Liver (tissue), 9 donors: Measurements from ENCODE around the gene SH2D2A. TPM values are rescaled to one million over a fixed set of nuclear protein-coding genes. Genes with fewer than 3 reads are reported as not detected.

Source experiments
- DNase-seq: peaks from one replicate; pipeline ENCODE4 v3.0.0-alpha.2; 2017; ENCODE audit warnings: low spot score
- H3K27ac ChIP-seq, 2 donors: one replicate each; pipeline ENCODE4 v1.7.0; 2013; ENCODE audit warnings: inconsistent platforms in 2 of 2, low read length in 2 of 2, control low read depth in 1 of 2, low read depth in 1 of 2, mild to moderate bottlenecking in 1 of 2
- H3K27me3 ChIP-seq, 4 donors: one replicate each; pipeline versions ENCODE4 v1.6.1 to v1.7.0; 2013; ENCODE audit warnings: low read length in 3 of 4, inconsistent platforms in 1 of 4, mild to moderate bottlenecking in 1 of 4, moderate library complexity in 1 of 4; ENCODE audit not compliant: control insufficient read depth in 4 of 4, insufficient read depth in 4 of 4
- H3K36me3 ChIP-seq, 4 donors: one replicate each; pipeline versions ENCODE4 v1.6.1 to v1.7.0; 2013; ENCODE audit warnings: low read length in 3 of 4, mild to moderate bottlenecking in 3 of 4, low read depth in 1 of 4, moderate library complexity in 1 of 4; ENCODE audit not compliant: control insufficient read depth in 4 of 4, insufficient read depth in 3 of 4
- H3K4me1 ChIP-seq, 4 donors: one replicate each; pipeline versions ENCODE4 v1.6.1 to v1.7.0; 2013; ENCODE audit warnings: low read length in 3 of 4, mild to moderate bottlenecking in 3 of 4, moderate library complexity in 1 of 4; ENCODE audit not compliant: control insufficient read depth in 4 of 4, insufficient read depth in 4 of 4
- H3K4me3 ChIP-seq, 3 donors: one replicate each; pipeline versions ENCODE4 v1.6.1 to v1.7.0; 2013; ENCODE audit warnings: low read length in 3 of 3, control low read depth in 1 of 3, low read depth in 1 of 3, mild to moderate bottlenecking in 1 of 3
- H3K9ac ChIP-seq, 2 donors: one replicate each; pipeline ENCODE4 v1.7.0; 2013; ENCODE audit warnings: low read length in 2 of 2, mild to moderate bottlenecking in 2 of 2, moderate library complexity in 2 of 2, control low read depth in 1 of 2, low read depth in 1 of 2
- H3K9me3 ChIP-seq, 4 donors: one replicate each; pipeline versions ENCODE4 v1.6.1 to v1.7.0; 2013; ENCODE audit warnings: low read length in 3 of 4; ENCODE audit not compliant: control insufficient read depth in 4 of 4
- EGR1 ChIP-seq, 2 donors: IDR thresholded peaks; 2 replicates each; pipeline ENCODE4 v1.6.1; 2016 to 2018; ENCODE audit warnings: antibody characterized with exemption in 2 of 2, low read depth in 2 of 2
- FOXA1 ChIP-seq: IDR thresholded peaks from 2 replicates; pipeline ENCODE4 v1.6.1; 2016; ENCODE audit warnings: antibody characterized with exemption
- FOXA2 ChIP-seq: IDR thresholded peaks from 2 replicates; pipeline ENCODE4 v1.6.1; 2016; ENCODE audit warnings: antibody characterized with exemption
- GABPA ChIP-seq, 2 donors: IDR thresholded peaks in 1 of 2; conservative IDR thresholded peaks in 1 of 2; 2 replicates each; pipeline ENCODE4 v1.6.1; 2016; ENCODE audit warnings: antibody characterized with exemption in 2 of 2, mild to moderate bottlenecking in 1 of 2, moderate library complexity in 1 of 2
- HNF4A ChIP-seq, 2 donors: conservative IDR thresholded peaks; 2 replicates each; pipeline ENCODE4 v1.6.1; 2016; ENCODE audit warnings: antibody characterized with exemption in 2 of 2, mild to moderate bottlenecking in 2 of 2
- HNF4G ChIP-seq: IDR thresholded peaks from 2 replicates; pipeline ENCODE4 v1.6.1; 2016; ENCODE audit warnings: antibody characterized with exemption
- JUND ChIP-seq, 2 donors: IDR thresholded peaks; 2 replicates each; pipeline ENCODE4 v1.6.1; 2016; ENCODE audit warnings: antibody characterized with exemption in 2 of 2
- NR2F2 ChIP-seq: IDR thresholded peaks from 2 replicates; pipeline ENCODE4 v1.6.1; 2016; ENCODE audit warnings: antibody characterized with exemption
- RAD21 ChIP-seq, 2 donors: IDR thresholded peaks; 2 replicates each; pipeline ENCODE4 v1.6.1; 2016; ENCODE audit warnings: antibody characterized with exemption in 2 of 2, mild to moderate bottlenecking in 2 of 2
- RXRA ChIP-seq, 2 donors: IDR thresholded peaks; 2 replicates each; pipeline ENCODE4 v1.6.1; 2017 to 2018; ENCODE audit warnings: antibody characterized with exemption in 2 of 2, mild to moderate bottlenecking in 1 of 2
- SP1 ChIP-seq: IDR thresholded peaks from 2 replicates; pipeline ENCODE4 v1.6.1; 2018; ENCODE audit warnings: antibody characterized with exemption, mild to moderate bottlenecking
- TAF1 ChIP-seq: conservative IDR thresholded peaks from 2 replicates; pipeline ENCODE4 v1.6.1; 2016; ENCODE audit warnings: antibody characterized with exemption, mild to moderate bottlenecking
- YY1 ChIP-seq: IDR thresholded peaks from 2 replicates; pipeline ENCODE4 v1.6.1; 2016; ENCODE audit warnings: antibody characterized with exemption, mild to moderate bottlenecking
- WGBS: extraction: QIAGEN DNeasy Blood & Tissue Kit; methylation state at CpG from one replicate; pipeline ENCODE4 v1.1.7; 2013; 5-methylcytosine and 5-hydroxymethylcytosine counted together
- polyA plus RNA-seq, 2 donors: library from polyadenylated mRNA; stranded (reverse) in 1 of 2; unstranded in 1 of 2; fragments of 200-250 nt in 1 of 2; fragments of >200 nt in 1 of 2; fragmentation: Nextera tagmentation in 1 of 2; extraction: Ambion mirVana in 1 of 2; gene quantifications; one replicate each; pipeline versions ENCODE4 v1.2.1 to v1.2.3, GENCODE V29; 2013 to 2015
- total RNA-seq, 2 donors: library from RNA; depleted of rRNA; stranded (reverse); fragments of >200 nt; gene quantifications; one replicate each; pipeline ENCODE4 v1.2.3, GENCODE V29; 2014
- TF ChIP-seq, protein P1 (sequence below): IDR thresholded peaks from 2 replicates; pipeline ENCODE4 v1.6.1; 2016; ENCODE audit warnings: antibody characterized with exemption
- TF ChIP-seq, protein P2 (sequence below): IDR thresholded peaks from 2 replicates; pipeline ENCODE4 v1.6.1; 2016; ENCODE audit warnings: antibody characterized with exemption
- TF ChIP-seq, protein P3 (sequence below): IDR thresholded peaks from 2 replicates; pipeline ENCODE4 v1.6.1; 2016; ENCODE audit warnings: antibody characterized with exemption
- TF ChIP-seq, protein P4 (sequence below): fragments of 150-350 bp; IDR thresholded peaks from 2 replicates; pipeline ENCODE4 v1.5.1; 2017; ENCODE audit warnings: improper control_type of control experiment, low read depth, low read length; ENCODE audit not compliant: missing input control
- TF ChIP-seq, protein P5 (sequence below): IDR thresholded peaks from 2 replicates; pipeline ENCODE4 v1.6.1; 2016; ENCODE audit warnings: antibody characterized with exemption, mild to moderate bottlenecking
- donor health status: healthy.
- donor health status: healthy.
- donor health status: healthy.
- donor health status: healthy.
- donor health status: healthy.

The SH2D2A gene
- total and polyA plus RNA-seq, 4 donors: 0.14 to 0.38 (median 0.24) TPM

DNA sequence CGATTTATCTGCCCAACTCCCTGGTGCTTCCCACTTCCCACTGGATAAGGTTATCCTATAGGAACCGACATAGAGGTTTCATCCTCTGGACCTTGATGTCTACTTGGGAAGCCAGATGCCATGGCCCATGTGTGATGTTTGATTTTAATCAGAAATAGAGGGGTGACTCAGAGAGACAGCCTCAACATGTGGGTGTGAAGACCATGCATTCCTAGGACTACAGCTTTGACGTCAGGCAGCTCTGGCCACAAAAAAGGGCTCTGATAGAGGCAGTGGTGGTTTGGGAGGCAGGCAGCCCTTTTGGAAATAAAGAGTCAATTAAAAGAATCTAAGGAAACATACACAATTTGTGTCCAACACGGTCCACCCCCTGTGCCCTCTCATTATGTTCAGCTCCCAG is 5.2 kb upstream of the SH2D2A start:
- Histone ChIP-seq H3K36me3 (no peaks in the 10 kb centered on the region), H3K9ac (no peak overlapping the region), H3K27me3 (peaks cover 0 to 4% (median 0%) of the 10 kb centered on the region in 4 donors), H3K4me3 (no peak overlapping the region), H3K27ac (no peak overlapping the region), H3K4me1 (no peaks in the 10 kb centered on the region), H3K9me3 (no peaks in the 10 kb centered on the region)
- no peak for DNase-seq
- TF ChIP-seq SP1 (no peak), GABPA (IDR thresholded peaks at IDR 0.05 in 1 of 2, conservative IDR thresholded peaks at IDR 0.05 in 1 of 2) (no peak), HNF4A (conservative IDR thresholded peaks at IDR 0.05) (no peak), FOXA1 (no peak), FOXA2 (no peak), YY1 (no peak), JUND (IDR thresholded peaks at IDR 0.05) (no peak), EGR1 (IDR thresholded peaks at IDR 0.05; ENCODE audit: low read depth in 2 of 2) (no peak), NR2F2 (no peak), HNF4G (no peak), TAF1 (no peak), RXRA (IDR thresholded peaks at IDR 0.05) (no peak), RAD21 (IDR thresholded peaks at IDR 0.05) (no peak)
- TF ChIP-seq, protein P1, sequence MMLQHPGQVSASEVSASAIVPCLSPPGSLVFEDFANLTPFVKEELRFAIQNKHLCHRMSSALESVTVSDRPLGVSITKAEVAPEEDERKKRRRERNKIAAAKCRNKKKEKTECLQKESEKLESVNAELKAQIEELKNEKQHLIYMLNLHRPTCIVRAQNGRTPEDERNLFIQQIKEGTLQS: no peak
- TF ChIP-seq, protein P2, sequence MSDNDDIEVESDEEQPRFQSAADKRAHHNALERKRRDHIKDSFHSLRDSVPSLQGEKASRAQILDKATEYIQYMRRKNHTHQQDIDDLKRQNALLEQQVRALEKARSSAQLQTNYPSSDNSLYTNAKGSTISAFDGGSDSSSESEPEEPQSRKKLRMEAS: no peak
- TF ChIP-seq, protein P3, sequence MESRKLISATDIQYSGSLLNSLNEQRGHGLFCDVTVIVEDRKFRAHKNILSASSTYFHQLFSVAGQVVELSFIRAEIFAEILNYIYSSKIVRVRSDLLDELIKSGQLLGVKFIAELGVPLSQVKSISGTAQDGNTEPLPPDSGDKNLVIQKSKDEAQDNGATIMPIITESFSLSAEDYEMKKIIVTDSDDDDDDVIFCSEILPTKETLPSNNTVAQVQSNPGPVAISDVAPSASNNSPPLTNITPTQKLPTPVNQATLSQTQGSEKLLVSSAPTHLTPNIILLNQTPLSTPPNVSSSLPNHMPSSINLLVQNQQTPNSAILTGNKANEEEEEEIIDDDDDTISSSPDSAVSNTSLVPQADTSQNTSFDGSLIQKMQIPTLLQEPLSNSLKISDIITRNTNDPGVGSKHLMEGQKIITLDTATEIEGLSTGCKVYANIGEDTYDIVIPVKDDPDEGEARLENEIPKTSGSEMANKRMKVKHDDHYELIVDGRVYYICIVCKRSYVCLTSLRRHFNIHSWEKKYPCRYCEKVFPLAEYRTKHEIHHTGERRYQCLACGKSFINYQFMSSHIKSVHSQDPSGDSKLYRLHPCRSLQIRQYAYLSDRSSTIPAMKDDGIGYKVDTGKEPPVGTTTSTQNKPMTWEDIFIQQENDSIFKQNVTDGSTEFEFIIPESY: no peak
- TF ChIP-seq, protein P4, sequence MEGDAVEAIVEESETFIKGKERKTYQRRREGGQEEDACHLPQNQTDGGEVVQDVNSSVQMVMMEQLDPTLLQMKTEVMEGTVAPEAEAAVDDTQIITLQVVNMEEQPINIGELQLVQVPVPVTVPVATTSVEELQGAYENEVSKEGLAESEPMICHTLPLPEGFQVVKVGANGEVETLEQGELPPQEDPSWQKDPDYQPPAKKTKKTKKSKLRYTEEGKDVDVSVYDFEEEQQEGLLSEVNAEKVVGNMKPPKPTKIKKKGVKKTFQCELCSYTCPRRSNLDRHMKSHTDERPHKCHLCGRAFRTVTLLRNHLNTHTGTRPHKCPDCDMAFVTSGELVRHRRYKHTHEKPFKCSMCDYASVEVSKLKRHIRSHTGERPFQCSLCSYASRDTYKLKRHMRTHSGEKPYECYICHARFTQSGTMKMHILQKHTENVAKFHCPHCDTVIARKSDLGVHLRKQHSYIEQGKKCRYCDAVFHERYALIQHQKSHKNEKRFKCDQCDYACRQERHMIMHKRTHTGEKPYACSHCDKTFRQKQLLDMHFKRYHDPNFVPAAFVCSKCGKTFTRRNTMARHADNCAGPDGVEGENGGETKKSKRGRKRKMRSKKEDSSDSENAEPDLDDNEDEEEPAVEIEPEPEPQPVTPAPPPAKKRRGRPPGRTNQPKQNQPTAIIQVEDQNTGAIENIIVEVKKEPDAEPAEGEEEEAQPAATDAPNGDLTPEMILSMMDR: no peak
- TF ChIP-seq, protein P5, sequence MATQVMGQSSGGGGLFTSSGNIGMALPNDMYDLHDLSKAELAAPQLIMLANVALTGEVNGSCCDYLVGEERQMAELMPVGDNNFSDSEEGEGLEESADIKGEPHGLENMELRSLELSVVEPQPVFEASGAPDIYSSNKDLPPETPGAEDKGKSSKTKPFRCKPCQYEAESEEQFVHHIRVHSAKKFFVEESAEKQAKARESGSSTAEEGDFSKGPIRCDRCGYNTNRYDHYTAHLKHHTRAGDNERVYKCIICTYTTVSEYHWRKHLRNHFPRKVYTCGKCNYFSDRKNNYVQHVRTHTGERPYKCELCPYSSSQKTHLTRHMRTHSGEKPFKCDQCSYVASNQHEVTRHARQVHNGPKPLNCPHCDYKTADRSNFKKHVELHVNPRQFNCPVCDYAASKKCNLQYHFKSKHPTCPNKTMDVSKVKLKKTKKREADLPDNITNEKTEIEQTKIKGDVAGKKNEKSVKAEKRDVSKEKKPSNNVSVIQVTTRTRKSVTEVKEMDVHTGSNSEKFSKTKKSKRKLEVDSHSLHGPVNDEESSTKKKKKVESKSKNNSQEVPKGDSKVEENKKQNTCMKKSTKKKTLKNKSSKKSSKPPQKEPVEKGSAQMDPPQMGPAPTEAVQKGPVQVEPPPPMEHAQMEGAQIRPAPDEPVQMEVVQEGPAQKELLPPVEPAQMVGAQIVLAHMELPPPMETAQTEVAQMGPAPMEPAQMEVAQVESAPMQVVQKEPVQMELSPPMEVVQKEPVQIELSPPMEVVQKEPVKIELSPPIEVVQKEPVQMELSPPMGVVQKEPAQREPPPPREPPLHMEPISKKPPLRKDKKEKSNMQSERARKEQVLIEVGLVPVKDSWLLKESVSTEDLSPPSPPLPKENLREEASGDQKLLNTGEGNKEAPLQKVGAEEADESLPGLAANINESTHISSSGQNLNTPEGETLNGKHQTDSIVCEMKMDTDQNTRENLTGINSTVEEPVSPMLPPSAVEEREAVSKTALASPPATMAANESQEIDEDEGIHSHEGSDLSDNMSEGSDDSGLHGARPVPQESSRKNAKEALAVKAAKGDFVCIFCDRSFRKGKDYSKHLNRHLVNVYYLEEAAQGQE: no peak
- 70% methylated on average over 4 of the region's 4 CpGs for WGBS
